GM21825 (cell line): Measurements from ENCODE around the gene OR5B2.
"Not testable (repeated sequence)": the region's sequence is repeated elsewhere in the genome, so short reads cannot be mapped to it uniquely, and the experiment has no call there.

Experiments
- ATAC-seq: cut with Tn5 transposase; IDR thresholded peaks from one replicate; pipeline ENCODE4 v1.9.1; 2021; ENCODE audit warnings: mild to moderate bottlenecking, moderate library complexity; ENCODE audit not compliant: unreplicated experiment

The OR5B2 gene

DNA sequence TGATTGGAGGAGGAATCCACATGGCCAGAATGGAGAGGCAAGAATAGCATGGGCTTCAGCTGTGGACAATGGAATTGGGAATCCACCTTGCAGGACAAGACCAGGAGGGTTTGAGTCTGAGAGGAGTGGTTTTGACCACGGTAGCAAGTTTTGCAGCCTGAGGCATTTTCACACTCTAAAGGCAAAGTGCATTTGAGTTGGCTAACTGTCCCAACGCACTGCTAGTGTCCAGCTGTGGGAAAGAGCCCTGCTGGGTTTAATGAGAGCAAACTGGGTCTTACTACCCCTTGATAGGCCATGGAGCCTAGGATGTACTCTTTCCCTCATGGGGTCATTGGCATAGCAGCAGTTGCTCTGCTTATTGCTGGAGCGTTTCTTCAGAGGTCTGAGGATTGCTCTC lies at the start of gene OR5B2:
TSS of gene OR5B2 (minus strand) at position 101 of the 400 bp plus-strand sequence. CDS start 4,860 bp downstream, outside the sequence.
- ATAC-seq = no peak

DNA sequence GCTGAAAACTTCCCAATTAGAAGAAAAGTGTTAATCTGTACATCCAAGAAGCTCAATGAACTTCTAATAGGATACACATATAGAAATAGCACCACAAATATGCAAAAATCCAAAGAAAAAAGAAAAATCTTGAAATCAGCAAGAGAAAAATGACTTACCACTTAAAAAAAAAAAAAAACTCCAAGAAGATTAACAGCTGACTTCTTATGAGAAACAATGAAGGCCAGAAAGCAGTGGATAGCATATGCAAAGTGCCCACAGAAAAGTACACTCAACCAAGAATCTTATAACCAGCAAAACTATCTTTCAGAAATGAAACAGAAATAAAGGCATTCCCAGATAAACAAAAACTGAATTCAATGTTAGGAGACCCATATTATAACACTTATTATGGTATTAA lies 44.0 kb upstream of the OR5B2 start:
- ATAC-seq = no peak

DNA sequence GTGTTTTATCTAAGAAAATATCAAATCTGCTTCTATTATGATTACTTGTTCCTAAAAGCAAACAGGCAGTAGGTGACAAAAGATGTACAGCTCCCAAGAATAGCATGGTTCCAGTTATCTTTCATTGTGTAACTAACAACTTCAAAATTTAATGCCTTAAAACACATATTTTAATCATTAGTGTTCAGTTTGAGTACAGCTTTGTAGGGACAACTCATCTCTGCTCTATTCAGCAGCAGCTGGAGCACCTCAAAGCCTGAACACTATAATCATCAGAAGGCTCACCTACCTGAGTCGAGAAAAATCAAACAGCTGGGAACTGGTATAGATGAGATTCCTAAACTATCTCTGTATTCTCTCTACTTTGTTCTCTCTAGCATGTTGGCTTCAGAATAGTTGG lies 38.4 kb upstream of the OR5B2 start:
- ATAC-seq = no peak

DNA sequence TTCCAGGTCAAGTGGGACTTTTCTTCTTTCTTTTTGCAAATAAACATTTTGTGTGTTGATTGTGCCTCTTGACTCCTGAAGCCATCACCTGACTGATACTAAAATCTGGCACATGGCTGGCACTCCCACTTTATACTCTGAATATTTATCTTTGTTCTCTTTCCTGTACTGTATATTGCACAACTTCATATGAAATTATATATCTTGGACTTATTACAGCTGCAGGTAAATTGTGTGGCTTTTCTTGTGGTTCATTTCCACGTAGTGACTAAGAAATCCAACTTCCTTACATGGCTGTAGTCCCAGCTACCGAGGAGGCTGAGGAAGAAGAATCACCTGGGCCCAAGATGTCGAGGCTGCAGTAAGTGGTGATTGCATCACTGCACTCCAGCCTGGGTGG lies 37.8 kb upstream of the OR5B2 start:
- ATAC-seq = no peak

DNA sequence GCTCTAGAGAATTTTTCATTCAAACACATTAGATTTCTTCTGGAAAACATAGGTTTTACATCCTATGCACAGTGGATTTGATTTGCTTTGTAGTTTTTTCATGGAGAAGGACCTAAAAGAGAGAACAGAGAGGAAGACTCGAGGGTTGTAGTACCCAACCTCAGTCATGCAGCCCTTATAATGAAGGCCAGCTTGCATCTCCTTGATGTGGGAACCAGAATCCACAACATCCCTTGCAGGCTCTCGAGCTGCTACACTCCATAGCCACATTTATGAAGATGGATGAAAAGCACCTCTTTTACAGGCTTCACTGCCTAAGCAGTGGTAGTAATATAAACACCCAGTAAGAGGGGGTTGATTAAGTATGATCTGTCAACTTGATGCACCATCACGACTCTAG lies 23.7 kb upstream of the OR5B2 start:
- no peak for ATAC-seq

DNA sequence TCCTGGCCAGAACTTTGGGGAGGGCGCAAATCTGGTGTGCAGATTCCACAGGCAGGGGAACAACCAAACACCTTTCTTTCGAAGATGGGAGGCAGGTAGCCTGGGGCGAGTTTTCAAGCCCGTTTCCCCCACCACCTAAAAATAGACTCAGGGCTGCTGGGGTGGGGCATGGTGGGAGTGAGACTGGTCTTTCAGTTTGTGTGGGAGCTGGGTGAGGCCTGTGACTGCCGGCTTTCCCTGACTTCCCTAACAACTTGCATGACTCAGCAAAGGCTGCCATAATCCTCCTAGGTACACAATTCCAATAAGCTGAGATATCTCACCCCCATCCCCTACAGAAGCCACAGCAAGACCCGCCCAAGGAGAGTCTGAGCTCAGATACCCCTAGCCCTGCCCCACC lies 18.4 kb upstream of the OR5B2 start:
- no peak for ATAC-seq

DNA sequence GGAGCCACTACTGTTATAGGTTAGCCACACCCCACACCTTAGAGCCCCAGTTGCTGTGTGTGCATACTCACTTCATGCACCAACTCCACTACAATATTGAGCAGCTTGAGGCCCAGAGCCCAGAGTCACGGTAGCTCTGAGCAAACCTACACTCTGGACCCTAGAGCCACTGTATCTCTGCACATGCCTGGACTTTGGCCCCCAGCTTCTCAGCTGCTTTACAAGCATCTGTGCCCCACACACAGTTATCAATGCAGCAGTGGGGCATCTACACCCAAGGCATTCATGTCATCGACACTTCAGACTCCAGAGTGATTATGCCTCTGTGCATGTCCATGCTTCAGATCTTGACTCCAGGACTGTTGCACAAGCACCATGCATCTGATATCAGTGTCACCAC lies 16.4 kb upstream of the OR5B2 start:
- ATAC-seq = no peak

DNA sequence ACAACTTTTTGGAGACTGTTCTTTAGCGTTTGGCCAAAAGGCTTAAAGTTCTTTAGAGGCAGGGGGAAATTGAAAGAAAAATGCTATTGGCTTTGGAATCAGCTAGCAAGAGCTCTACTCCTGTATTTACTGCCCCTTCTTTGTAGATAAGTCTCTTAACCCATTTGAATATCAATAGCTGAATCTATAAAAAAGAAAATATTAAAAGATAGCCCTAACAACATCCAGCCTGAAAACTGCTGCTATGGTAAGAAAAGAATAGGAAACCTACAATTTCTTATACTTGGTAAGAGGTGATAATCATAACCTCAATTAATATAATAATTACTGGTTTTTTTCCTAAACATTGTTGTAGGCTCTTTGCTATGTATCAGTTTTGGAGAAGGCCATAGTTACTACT lies 14.2 kb upstream of the OR5B2 start, which contains the start of gene OR5B12:
TSS of gene OR5B12 (minus strand) at position 101 of the 400 bp plus-strand sequence. CDS start 2,085 bp downstream, outside the sequence.
- no peak for ATAC-seq

DNA sequence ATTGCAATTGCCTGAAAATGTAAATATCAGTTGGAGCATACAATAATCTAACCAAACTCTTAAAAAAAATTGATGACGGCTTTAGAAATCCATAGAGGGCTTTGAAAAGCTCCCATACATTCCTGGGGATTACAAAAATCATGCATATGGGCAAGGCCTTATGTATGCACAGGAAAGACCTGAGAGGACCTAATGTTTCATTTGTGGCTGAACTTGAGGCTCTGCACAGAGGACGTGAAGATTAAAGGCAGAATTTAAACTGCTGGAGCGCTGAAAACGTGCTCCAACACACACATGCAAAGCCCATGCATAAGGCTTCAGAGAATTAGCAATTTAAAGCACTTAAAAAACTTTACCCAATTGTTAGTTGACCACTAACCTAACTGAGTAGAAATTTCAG lies 10.6 kb upstream of the OR5B2 start:
- no peak for ATAC-seq

DNA sequence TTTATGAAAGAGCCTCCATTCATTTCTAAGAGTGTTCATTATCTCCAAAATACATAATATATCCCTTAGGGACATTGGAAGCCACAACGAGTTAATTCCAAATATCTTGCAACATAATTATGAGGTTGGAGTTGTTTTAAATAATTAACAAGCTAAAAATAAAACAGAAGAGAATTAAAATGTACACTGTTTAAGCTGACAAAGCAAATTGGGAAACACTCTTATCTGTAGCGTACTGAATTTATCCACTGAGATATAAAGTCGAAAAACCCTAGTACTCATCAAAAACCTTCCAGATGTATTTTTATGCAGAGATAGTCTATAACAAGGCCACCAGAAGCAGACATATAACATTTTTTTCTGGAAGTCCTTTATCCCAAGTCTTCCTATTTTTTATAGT lies 6.3 kb upstream of the OR5B2 start:
- ATAC-seq = no peak

DNA sequence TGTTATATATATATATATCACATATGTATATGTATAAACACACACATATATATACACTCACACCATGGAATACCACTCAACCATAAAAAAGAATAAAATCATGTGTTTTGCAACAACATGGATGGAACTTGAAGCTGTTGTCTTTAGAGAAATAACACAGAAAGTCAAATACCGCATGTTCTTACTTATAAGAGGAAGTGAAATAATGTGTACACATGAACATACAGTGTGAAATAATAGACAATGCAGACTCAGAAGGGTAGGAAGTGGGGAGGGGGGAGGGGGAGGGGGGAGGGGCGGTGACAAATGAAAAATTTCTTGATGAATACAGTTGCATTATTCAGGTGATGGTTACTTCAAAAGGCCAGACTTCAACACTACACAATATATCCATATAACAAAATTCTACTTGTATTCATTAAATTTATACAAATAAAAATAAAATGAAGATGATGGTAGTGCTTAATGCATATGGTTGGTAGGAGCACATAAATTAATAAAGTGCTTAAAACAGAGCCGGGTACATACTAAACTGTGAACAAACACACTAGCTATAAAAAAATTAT lies 5.8 kb upstream of the OR5B2 start:
- peak; percentile 75 for ATAC-seq

DNA sequence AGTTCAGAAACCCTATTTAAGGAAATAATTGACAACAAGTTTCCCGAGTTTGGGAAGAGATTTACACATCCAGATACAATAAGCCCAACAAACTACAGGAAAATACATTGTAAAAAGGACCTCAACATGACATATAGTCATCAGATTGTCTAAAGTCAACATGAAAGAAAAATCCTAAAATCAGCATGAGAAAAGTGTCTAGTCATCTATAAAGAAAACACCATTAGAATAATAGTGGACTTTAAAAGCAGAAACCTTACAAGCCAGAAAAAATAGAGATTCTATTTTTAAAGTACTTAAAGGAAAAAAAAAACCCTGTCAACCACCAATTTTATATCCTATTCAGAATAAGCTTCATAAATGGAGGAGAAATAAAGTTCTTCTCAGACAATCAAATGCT lies 1.4 kb upstream of the OR5B2 start:
- no peak for ATAC-seq

DNA sequence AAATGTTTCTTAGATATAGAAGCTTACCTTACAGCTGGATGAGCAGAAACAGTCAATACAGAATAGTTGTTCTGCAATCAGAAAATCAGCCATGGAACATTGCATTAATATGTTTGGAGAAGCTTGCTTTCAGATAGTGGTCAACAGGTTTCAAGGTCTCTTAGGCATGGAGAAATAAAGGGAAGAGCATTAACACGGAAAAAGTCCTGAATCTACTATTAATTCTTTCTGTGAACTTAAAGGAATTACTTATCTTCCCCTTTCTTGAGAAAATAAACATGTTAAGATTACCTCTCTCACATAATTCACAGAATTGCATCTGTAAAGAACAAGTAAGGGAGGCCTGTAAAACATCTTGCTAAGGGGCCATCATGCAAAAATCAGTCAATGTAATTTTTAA lies 21.1 kb downstream of the OR5B2 start, which contains the start of gene OR5B3:
TSS of gene OR5B3 (minus strand) at position 101 of the 400 bp plus-strand sequence. CDS start 3,465 bp downstream, outside the sequence.
- ATAC-seq = no peak

DNA sequence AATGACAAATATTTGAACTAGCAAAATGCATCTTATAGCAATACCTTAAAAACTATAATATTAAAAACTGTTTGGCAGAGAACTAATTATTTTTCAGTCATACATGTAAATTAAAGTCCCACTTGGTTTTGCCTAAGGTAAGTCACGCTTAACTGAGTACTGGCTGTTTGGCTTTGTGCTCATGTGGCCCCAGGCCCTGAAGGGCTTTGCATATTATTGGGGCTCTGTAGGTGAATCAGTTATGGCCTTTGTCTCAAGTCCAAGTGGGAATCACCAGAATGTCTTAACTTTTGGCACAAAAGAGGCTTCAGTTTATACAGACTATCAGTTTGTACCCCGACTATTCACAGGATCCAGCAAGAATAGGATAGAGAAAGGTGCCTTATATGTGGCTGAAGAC lies 28.3 kb downstream of the OR5B2 start:
- not testable (repeated sequence) for ATAC-seq

DNA sequence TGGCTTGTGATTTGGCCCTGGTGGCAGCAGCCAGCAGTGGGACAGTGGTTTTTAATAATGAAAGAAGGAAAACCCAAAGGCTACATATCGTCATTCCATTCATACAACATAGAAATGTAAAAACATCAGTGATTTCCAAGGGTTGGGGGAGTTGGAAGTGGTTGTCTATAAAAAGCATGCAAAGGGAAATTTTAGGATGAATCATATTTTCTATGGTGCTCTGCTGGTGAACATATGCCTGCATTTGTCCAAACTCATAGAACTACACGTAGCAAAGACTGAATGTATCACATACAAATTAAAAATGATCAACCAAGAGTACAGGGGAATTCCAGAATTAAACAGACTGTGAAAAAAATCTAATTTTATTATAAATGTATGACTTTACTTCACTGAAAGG lies 32.3 kb downstream of the OR5B2 start:
- no peak for ATAC-seq

DNA sequence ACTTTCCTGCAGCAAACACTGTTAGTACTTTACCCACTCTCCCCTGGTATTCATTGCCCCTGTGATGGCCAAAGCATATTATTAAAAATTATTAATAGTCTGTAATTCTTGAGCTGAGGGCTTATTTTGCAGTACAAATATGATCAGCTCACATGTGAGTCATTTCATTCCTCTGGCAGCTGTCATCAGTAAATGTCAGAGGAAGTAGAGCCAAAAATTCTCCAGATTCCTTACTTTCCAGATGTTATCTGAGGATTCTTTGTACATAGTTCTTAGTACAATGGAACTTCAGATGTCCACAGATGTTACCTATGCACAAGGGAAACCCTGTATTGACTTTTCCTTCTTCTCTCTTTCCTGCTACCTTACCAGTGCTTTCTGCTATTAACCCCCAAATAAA lies 33.7 kb downstream of the OR5B2 start:
- no peak for ATAC-seq

DNA sequence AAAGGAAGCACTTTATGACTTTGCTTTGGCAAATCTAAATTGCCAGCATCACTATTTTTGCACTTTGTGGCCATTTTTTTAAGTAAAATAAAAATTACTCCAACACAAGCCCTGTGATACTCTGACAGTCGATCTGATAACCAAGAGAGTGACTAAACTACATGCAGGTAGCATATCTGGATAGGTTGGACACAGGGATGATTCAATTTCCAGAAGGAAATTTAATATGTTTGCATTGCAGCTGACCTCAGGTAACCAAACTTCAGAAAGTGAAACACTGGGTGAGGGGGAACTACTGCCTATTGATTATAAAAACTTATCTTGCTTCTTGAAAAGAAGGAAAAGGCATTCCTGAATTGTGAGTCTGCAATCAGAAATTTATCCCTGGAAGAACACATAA lies 35.2 kb downstream of the OR5B2 start:
- ATAC-seq = no peak

DNA sequence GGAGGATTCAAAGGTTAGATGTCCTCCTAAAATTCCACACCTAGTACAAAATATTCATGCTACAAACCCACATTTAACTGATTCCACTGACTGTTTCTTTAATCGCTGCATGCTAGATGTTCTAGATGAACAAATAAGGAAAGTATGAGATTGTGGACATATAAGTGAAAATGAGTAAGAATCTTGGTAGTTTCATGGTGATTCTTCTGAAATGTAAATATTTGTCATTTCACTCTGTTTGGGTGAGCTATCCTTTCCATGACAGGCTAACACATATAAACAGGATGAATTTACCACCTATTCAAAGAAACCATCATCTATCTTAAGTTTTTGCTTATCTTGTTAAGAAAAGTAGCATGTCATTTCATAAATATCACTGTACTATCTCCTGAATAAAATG lies 36.0 kb downstream of the OR5B2 start:
- ATAC-seq = no peak

DNA sequence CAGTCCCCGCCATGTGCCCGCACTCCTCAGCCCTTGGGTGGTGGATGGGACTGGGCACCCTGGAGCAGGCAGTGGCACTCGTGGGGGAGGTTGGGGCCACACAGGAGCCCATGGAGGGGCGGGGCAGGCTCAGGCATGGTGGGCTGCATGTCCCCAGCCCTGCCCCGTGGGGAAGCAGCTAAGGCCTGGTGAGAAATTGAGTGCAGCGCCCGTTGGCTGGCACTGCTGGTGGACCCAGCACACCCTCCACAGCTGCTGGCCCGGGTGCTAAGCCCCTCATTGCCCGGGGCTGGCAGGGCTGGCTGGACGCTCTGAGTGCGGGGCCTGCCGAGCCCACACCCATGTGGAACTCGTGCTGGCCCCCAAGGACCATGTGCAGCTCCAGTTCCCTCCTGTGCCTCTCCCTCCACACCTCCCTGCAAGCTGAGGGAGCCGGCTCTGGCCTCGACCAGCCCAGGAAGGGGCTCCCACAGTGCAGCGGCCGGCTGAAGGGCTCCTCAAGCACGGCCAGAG lies 37.3 kb downstream of the OR5B2 start:
- ATAC-seq = no peak
